Gastrocnemius medialis (tissue), 4 donors: ENCODE measurements around the gene SLC25A23.

Experiments
- CTCF ChIP-seq, 5 experiments: fragments of 450-650 bp in 3 of 5; fragments of 200-600 bp in 2 of 5; sonication (generic) in 2 of 5; IDR thresholded peaks in 4 of 5; conservative IDR thresholded peaks in 1 of 5; 1 replicate in 4 of 5; 2 replicates in 1 of 5; pipeline ENCODE4 v1.5.1; 2016 to 2019; ENCODE audit warnings: antibody characterized with exemption in 5 of 5, mild to moderate bottlenecking in 3 of 5, moderate library complexity in 3 of 5
- POLR2A ChIP-seq, 2 donors: fragments of 450-650 bp; IDR thresholded peaks; one replicate each; pipeline ENCODE4 v1.6.1; 2017; ENCODE audit warnings: antibody characterized with exemption in 2 of 2, mild to moderate bottlenecking in 2 of 2, moderate library complexity in 2 of 2

GRCh38 chr19:6396305-6396704 is 63.3 kb downstream of the SLC25A23 start:
- TF ChIP-seq CTCF (IDR thresholded peaks at IDR 0.05 in 4 of 5, conservative IDR thresholded peaks at IDR 0.05 in 1 of 5) (no peak), POLR2A (IDR thresholded peaks at IDR 0.05) (no peak)
